Pancreas (tissue), 10 donors: ENCODE measurements around the gene CGB8. TPM values are rescaled to one million over a fixed set of nuclear protein-coding genes. Genes with fewer than 3 reads are reported as not detected.
A peak's percentile ranks its signal among the peaks of the same experiment; 100 is the strongest.

Source experiments
- ATAC-seq, 4 donors: fragments of 200-7000 bp; cut with Tn5 transposase; one replicate each; pipeline versions ENCODE4 v1.8.0 to v1.9.1; 2020; ENCODE audit warnings: mild to moderate bottlenecking in 4 of 4, moderate library complexity in 4 of 4
- DNase-seq, 6 donors: peaks; one replicate each; pipeline ENCODE4 v3.0.0-alpha.2; 2020
- FAIRE-seq: peaks from 2 replicates; lab custom pipeline; 2012; peaks lifted over from hg19 to GRCh38; lab: Jason Lieb, UNC
- H3K27ac ChIP-seq, 4 donors: fragments of 200-600 bp; sonication (generic); 1 replicate in 3 of 4; 2 replicates in 1 of 4; pipeline versions ENCODE4 v1.5.0 to v1.8.0; 2020
- H3K27me3 ChIP-seq, 4 donors: fragments of 200-600 bp; one replicate each; pipeline ENCODE4 v1.8.0; 2021
- H3K36me3 ChIP-seq, 3 donors: fragments of 200-600 bp; sonication (generic) in 1 of 3; one replicate each; pipeline versions ENCODE4 v1.5.0 to v1.8.0; 2020 to 2021
- H3K4me1 ChIP-seq, 3 donors: fragments of 200-600 bp; one replicate each; pipeline ENCODE4 v1.8.0; 2021
- H3K4me3 ChIP-seq, 4 donors: fragments of 200-600 bp; sonication (generic) in 2 of 4; one replicate each; pipeline versions ENCODE4 v1.5.0 to v1.8.0; 2020 to 2021
- H3K9me3 ChIP-seq, 4 donors: fragments of 200-600 bp; one replicate each; pipeline ENCODE4 v1.8.0; 2021
- WGBS, 2 donors: extraction: QIAGEN DNeasy Blood & Tissue Kit; methylation state at CpG; one replicate each; pipeline ENCODE4 v1.1.7; 2013; 5-methylcytosine and 5-hydroxymethylcytosine counted together
- intact Hi-C, 3 donors: fragments of 100-400 bp; cut with DNase I; formaldehyde crosslinking; loops; one replicate each; pipeline versions ENCODE4 v1.11.1 to v1.14.2; 2022
- polyA plus RNA-seq, 2 donors: library from polyadenylated mRNA; stranded (reverse); fragments of 200-250 nt; gene quantifications; one replicate each; pipeline ENCODE4 v1.2.3, GENCODE V29; 2013
- total RNA-seq, 6 donors: library from RNA; stranded (reverse); fragmentation: NEBNext Ultra II Directional in 4 of 6; extraction: Animal tissue kit (Norgen Biotek cat#: 25700) in 4 of 6; gene quantifications; one replicate each; pipeline versions ENCODE4 v1.2.1 to v1.2.4, GENCODE V29; 2021 to 2023
- TF ChIP-seq, protein P1 (sequence below), 4 donors: fragments of 200-600 bp; sonication (generic) in 3 of 4; IDR thresholded peaks; one replicate each; pipeline versions ENCODE4 v1.5.0 to v1.8.0; 2021; ENCODE audit warnings: antibody characterized with exemption in 4 of 4
- donor health status: healthy with polysubstance abuse.
- donor health status: DM: no; HTN: no; CAD: no; lungs with moderate emphysema.
- donor health status: DM: no; HTN: no; CAD: no.
- donor health status: control.
- donor health status: control.
- donor health status: Bipolar disorder and iron deficiency.
- donor health status: DM: yes; HTN: yes; CAD: no.
- donor health status: DM: no; HTN: no; CAD: no.
- donor health status: DM: no; HTN: no; CAD: no.
- donor health status: DM: yes; HTN: yes; CAD: no.

Gene CGB8
- total and polyA plus RNA-seq, 8 donors = not detected

DNA sequence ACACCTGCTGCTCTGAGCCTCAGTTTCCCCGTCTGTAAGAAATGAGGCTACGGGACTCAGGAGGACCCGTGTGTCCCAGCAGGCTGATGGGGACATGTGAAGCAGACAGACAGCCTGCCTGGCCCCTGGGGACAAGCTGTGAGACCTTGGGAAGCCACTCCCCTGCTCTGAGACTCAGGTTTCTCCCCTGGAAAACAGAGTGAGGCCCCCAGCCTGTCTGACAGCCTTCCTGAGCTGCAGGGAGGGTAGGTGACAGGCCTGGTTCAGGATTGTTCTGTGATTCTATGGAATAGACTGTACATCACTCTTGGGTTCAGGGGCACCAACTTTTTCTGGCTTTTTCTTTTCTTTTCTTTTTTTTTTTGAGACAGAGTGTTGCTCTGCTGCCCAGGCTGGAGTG, 18.6 kb upstream of the CGB8 start:
- H3K4me1 ChIP-seq = no peaks in the 10 kb centered on the region
- DNase-seq (no peak), ATAC-seq (no peak), FAIRE-seq (no peak)
- H3K36me3 ChIP-seq = no peaks in the 10 kb centered on the region
- H3K4me3 ChIP-seq = no peak overlapping the region
- H3K27ac ChIP-seq = no peak overlapping the region
- intact Hi-C loops = no loop called here
- H3K27me3 ChIP-seq = peaks cover 0 to 4% (median 0%) of the 10 kb centered on the region in 4 donors
- TF ChIP-seq, protein P1, sequence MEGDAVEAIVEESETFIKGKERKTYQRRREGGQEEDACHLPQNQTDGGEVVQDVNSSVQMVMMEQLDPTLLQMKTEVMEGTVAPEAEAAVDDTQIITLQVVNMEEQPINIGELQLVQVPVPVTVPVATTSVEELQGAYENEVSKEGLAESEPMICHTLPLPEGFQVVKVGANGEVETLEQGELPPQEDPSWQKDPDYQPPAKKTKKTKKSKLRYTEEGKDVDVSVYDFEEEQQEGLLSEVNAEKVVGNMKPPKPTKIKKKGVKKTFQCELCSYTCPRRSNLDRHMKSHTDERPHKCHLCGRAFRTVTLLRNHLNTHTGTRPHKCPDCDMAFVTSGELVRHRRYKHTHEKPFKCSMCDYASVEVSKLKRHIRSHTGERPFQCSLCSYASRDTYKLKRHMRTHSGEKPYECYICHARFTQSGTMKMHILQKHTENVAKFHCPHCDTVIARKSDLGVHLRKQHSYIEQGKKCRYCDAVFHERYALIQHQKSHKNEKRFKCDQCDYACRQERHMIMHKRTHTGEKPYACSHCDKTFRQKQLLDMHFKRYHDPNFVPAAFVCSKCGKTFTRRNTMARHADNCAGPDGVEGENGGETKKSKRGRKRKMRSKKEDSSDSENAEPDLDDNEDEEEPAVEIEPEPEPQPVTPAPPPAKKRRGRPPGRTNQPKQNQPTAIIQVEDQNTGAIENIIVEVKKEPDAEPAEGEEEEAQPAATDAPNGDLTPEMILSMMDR (IDR thresholded peaks at IDR 0.05) = no peak
- WGBS, 2 donors = 28 to 36% methylated on average over 3 of the region's 3 CpGs
- H3K9me3 ChIP-seq = no peaks in the 10 kb centered on the region

DNA sequence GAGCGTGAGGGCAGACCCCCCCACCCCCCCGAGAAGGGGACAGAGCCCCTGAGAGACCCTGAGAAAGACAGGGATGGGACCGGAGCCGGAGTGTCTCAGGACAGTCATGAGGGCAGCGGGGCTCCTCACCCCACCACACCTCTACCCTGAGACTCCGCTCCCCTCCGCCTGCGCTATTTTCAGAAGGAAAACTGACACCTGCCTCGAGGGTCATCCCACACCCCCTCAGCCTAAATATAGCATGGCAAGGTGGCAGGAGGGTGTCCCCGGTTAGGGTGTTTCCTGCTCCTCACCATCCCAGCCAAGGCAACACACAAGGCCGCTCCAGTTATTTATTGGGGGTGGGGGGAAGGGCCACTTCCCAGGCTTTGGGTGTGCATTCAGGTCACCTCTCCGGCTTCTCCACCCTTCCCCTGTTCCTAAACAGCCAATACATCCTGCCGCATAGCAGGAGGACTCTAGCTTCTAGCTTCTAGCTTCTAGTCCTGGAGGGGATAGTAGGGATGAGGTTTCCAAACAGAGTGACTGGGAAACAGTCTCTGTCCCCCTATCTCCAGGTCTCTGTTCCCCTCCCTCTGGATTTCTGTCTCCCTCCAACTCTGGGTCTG, 17.1 kb upstream of the CGB8 start:
- intact Hi-C loops = no loop called here
- TF ChIP-seq, protein P1 (IDR thresholded peaks at IDR 0.05) = no peak
- 69 to 72% methylated on average over 13 of the region's 13 CpGs for WGBS, 2 donors
- no peaks in the 10 kb centered on the region for H3K9me3 ChIP-seq
- H3K27ac ChIP-seq = no peak overlapping the region
- H3K36me3 ChIP-seq = no peaks in the 10 kb centered on the region
- H3K4me1 ChIP-seq = no peaks in the 10 kb centered on the region
- H3K4me3 ChIP-seq = no peak overlapping the region
- FAIRE-seq = no peak
- H3K27me3 ChIP-seq = no peaks in the 10 kb centered on the region
- no peak for ATAC-seq
- no peak for DNase-seq

DNA sequence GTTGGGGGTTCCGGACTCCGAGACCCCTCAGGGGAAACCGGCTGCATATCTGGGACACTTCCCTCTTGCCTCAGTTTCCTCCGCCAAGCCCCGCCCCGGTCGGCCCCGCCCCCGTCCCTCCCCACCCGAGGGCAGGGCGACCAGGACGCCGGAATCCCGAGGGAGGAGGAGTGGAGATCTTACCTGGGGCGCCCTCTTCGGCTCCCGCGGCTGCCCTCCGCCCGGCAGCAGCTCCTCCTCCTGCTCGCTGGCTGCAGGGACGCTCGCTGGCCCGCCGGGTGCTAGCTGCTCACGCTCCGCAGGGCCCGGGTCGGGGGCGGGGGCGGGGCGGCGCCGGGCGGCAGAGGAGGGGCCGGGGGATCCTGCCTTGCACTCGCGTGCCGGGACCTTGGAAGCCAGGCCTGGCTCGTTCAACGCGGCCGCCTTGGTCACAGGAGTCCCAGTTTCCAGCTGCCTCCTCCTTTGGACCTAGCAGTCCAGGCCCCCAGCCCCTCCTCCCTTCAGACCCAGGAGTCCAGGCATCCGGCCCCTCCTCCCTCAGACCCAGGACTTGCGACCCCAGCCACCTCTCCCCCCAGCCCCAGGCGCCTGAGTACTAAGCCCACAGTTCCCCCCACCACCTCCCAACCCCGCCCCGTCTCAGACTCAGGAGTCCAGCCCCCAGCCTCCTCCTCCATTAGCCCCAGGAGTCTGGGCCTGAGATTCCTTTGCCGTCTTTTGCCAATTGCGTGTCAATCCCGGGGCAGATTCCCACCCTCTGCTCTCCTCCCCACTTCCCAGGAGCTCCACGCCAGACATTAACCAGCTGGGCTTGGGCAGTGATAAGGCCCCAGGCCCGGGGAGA, 16.1 kb upstream of the CGB8 start, which contains the start of gene NTF4:
Gene NTF4, minus strand, starts transcription at position 51 of the 844 bp plus-strand sequence. CDS start 2,821 bp downstream, outside the sequence.
- no peaks in the 10 kb centered on the region for H3K9me3 ChIP-seq
- 6 to 11% methylated on average over 29 to 53 of the region's 53 CpGs for WGBS, 2 donors
- H3K4me1 ChIP-seq = no peaks in the 10 kb centered on the region
- intact Hi-C loops = no loop called here
- no peaks in the 10 kb centered on the region for H3K27me3 ChIP-seq
- DNase-seq (peak in 4 of 6 donors; percentile 29 to 75 (median 61)), FAIRE-seq (no peak), ATAC-seq (peak; percentile 60 to 89 (median 76))
- H3K27ac ChIP-seq = no peak within 1 kb of the TSS
- peak within 1 kb of the TSS in 2 of 4 donors; percentile 22 to 26 for H3K4me3 ChIP-seq
- H3K36me3 ChIP-seq = no peaks in the 10 kb centered on the region
- TF ChIP-seq, protein P1 (IDR thresholded peaks at IDR 0.05) = no peak

DNA sequence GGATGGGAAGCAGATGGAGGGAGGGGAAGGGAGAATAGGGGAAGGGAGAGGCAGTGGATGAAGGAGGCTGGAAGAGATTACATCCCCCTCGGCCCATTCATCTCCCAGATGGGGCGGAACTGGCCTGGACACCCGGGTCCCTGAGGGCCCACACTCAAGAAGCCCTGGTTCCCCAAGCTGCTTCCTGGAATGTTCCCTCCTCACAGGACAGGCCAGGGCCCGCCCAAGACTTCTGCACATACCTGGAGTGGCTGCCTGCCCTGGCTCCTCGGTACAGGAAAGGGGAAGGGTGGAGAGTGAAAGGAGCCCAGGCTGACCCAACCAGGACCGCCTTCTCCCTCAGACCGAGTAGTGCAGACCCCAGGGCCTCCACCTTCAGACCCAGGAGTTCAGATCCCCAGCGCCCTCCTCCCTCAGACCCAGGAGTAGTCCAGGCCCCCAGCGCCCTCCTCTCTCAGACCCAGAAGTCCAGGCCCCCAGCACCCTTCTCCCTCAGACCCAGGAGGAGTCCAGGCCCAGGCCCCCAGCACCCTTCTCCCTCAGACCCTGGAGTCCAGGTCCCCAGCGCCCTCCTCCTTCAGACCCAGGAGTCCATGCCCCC, 15.2 kb upstream of the CGB8 start:
- TF ChIP-seq, protein P1 (IDR thresholded peaks at IDR 0.05) = no peak
- peak in 2 of 4 donors; percentile 8 to 50 for ATAC-seq
- H3K27ac ChIP-seq = no peak overlapping the region

More for the DNA sequence above, 15.2 kb upstream of the CGB8 start:
- 65 to 74% methylated on average over 8 to 10 of the region's 10 CpGs for WGBS, 2 donors
- intact Hi-C loops = no loop called here
- DNase-seq (peak in 1 of 6 donors; percentile 70), FAIRE-seq (no peak)
- Histone ChIP-seq H3K4me3 (no peak overlapping the region), H3K4me1 (no peaks in the 10 kb centered on the region), H3K27me3 (no peaks in the 10 kb centered on the region), H3K36me3 (no peaks in the 10 kb centered on the region), H3K9me3 (no peaks in the 10 kb centered on the region)
